ENCODE data around the gene FLYWCH1. TPM values are rescaled to one million over a fixed set of nuclear protein-coding genes. Genes with fewer than 3 reads are reported as not detected.

The FLYWCH1 gene
- total and polyA plus RNA-seq, 10 of the 15 experiments (the other 5 are each of a cell fraction or from before 2014, with no cell fraction given) = 0.47 to 33.8 (median 11.2) TPM

- TF ChIP-seq, protein P1, sequence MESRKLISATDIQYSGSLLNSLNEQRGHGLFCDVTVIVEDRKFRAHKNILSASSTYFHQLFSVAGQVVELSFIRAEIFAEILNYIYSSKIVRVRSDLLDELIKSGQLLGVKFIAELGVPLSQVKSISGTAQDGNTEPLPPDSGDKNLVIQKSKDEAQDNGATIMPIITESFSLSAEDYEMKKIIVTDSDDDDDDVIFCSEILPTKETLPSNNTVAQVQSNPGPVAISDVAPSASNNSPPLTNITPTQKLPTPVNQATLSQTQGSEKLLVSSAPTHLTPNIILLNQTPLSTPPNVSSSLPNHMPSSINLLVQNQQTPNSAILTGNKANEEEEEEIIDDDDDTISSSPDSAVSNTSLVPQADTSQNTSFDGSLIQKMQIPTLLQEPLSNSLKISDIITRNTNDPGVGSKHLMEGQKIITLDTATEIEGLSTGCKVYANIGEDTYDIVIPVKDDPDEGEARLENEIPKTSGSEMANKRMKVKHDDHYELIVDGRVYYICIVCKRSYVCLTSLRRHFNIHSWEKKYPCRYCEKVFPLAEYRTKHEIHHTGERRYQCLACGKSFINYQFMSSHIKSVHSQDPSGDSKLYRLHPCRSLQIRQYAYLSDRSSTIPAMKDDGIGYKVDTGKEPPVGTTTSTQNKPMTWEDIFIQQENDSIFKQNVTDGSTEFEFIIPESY (IDR thresholded peaks at IDR 0.05) = no peak
- no peak for TF ChIP-seq JUNB (IDR thresholded peaks at IDR 0.05)
- TF ChIP-seq CREM (IDR thresholded peaks at IDR 0.05; ENCODE audit: low read depth) = peak; percentile 10; the same call in 1 of the 2 replicates
- TF ChIP-seq NFYB (IDR thresholded peaks at IDR 0.05; ENCODE audit: insufficient read depth, low read depth, low read length) = peak; percentile 98
- TF ChIP-seq, protein P2, sequence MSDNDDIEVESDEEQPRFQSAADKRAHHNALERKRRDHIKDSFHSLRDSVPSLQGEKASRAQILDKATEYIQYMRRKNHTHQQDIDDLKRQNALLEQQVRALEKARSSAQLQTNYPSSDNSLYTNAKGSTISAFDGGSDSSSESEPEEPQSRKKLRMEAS (IDR thresholded peaks at IDR 0.05; ENCODE audit: low read depth, low read length) = no peak
- TF ChIP-seq E2F8 (IDR thresholded peaks at IDR 0.05; ENCODE audit: low read depth, partially characterized antibody) = no peak
- TF ChIP-seq NR2C1 (IDR thresholded peaks at IDR 0.05) = peak; percentile 74
- TF ChIP-seq IRF3 (IDR thresholded peaks at IDR 0.05) = peak; percentile 80
- no peak for TF ChIP-seq ELK1 (IDR thresholded peaks at IDR 0.05; ENCODE audit: low read depth, low read length)
- TF ChIP-seq SIN3A (IDR thresholded peaks at IDR 0.05; ENCODE audit: low read depth, low read length) = peak; percentile 58; the same call in 1 of the 2 replicates
- no peak for TF ChIP-seq SMAD5 (IDR thresholded peaks at IDR 0.05; ENCODE audit: low read depth)
- no peak for TF ChIP-seq RBBP5 (conservative IDR thresholded peaks at IDR 0.05)
- peak; percentile 95 for TF ChIP-seq HDGF (IDR thresholded peaks at IDR 0.05)
- no peak for TF ChIP-seq ZZZ3 (IDR thresholded peaks at IDR 0.05; ENCODE audit: control insufficient read depth, insufficient read length, low read depth)
- TF ChIP-seq CUX1 (IDR thresholded peaks at IDR 0.05; ENCODE audit: insufficient replicate concordance, low read depth, low read length) = no peak
- no peak for TF ChIP-seq PML (IDR thresholded peaks at IDR 0.05; ENCODE audit: low read length)
These were observed 28.9 kb upstream of the FLYWCH1 start, which contains the start of gene FLYWCH2 (continued) for GRCh38 chr16:2882650-2883457.
